ENCODE results near the gene AKTIP.

DNA sequence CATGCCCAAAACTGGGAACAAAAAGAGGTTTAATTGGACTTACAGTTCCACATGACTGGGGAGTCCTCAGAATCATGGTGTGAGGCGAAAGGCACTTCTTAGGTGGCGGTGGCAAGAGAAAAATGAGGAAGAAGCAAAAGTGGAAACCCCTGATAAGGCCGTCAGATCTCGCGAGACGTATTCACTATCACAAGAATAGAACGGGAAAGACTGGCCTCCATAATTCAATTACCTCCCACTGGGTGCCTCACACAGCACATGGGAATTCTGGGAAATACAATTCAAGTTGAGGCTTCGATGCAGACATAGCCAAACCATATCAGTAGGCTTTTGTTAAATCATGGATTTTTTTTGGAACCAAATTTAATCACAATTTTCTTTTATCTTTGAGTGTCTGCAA lies 44.4 kb downstream of the AKTIP start:
- TF ChIP-seq GATA2 (IDR thresholded peaks at IDR 0.05; ENCODE audit: low read depth, low read length) (no peak), GATA3 (IDR thresholded peaks at IDR 0.05; ENCODE audit: low read depth, low read length) (no peak)
